ENCODE measurements around the gene INO80D.

GRCh38 chr2:205990104-205990503, 95.9 kb downstream of the INO80D start:
- TF ChIP-seq EZH2 (IDR thresholded peaks at IDR 0.05; ENCODE audit: low read depth, unreplicated experiment): no peak
- no peak for TF ChIP-seq CTCF (conservative IDR thresholded peaks at IDR 0.05; ENCODE audit: low read depth in 2 of 2)
- no peak for TF ChIP-seq STAT1 (IDR thresholded peaks at IDR 0.05; ENCODE audit: unreplicated experiment)
- TF ChIP-seq POLR2AphosphoS5 (IDR thresholded peaks at IDR 0.05; ENCODE audit: low read depth): no peak

All from GM23338 (cell line).